A549 treated with dexamethasone at 1 μM for 4 hours (cell line): ENCODE data around the gene C4BPA. TPM values are rescaled to one million over a fixed set of nuclear protein-coding genes. Genes with fewer than 3 reads are reported as not detected.

Experiments used
- total RNA-seq: library from RNA; stranded (reverse); fragments of 200-300 nt; extraction: Qiagen RNA extraction; gene quantifications from 5 replicates; pipeline ENCODE4 v1.2.3, GENCODE V29; 2022

Gene C4BPA
- total RNA-seq, result 0.58 to 0.91 TPM (median 0.67 TPM) in 5 replicates

DNA sequence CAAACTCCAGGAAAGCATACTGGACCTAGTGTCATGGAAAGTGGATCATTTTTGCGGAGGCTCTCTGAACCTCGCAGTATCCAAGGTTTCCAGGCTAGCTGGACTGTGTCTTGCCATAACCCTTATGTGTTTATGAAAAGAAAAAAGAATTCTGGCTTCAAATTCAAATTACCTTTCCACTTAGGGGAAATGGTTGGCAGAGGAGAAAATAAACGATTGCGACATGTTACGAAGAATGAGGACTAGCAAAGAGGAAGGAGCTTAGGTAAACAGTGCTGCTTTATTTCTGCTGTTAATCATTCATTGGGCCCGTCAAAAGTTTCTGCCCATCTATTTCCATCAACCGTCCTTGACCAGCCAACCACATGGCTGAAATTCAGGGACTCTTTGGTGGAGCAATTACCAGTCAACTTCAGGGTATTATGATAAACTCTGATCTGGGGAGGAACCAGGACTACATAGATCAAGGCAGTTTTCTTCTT lies at the start of gene C4BPA:
C4BPA (plus strand) TSS at position 342 of the 482 bp plus-strand sequence. CDS start 8,793 bp downstream, outside the sequence.

DNA sequence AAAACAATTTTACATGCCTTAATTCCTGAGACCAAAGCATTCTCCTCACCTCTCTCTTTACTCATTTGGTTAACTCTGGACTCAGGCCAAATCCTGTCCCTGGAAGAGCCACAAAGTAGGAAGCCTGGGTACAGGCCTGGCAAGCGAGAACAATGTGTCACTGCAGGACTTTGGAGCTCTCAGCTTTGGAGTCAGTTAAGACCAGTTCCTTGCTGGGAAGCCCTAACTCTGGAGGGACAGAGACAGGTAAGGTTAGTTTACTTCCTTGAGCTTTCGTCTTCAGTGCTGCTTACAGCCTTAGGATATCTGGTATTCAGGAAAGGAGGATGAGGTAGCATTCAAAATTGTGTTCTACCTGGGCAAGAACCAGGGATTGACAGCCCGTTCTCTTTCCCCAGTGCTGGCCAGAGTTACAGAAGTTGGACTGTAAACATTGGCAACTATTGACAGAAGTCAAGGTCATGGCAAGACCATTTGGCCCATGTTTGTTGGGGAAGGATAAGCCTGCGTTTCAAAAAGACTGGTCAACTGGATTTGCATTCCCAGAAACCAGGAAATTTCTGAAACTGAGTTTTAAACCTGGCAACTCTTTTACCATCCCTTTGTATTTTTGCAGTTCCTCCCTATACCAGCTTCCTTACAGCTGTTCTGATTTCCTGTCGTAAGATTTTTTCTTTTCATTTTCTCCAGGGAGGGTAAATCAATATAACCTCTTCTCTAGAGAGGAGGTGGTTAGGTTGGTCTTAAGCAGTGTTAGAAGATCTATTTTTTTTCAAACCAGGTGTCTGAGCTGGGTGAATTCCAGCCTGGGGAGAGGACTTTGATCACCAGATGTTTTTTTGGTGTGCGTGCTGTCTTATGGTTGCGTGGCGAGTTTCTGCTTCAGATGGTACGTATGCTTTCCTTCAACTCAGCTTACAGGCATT lies 15.1 kb upstream of the C4BPA start, which contains the start of gene C4BPB:
C4BPB (plus strand) TSS at position 160 of the 926 bp plus-strand sequence; CDS start at position 832, 672 bp downstream.

Other genes starting within 250 kb of the C4BPA start
- not detected in 5 replicates for gene IL20, start 238.6 kb upstream of the C4BPA start, total RNA-seq
- gene IL24, start 206.8 kb upstream of the C4BPA start, total RNA-seq, result 0.25 to 0.50 TPM (median 0.39 TPM) in 5 replicates
- gene FCMR, start 182.3 kb upstream of the C4BPA start, total RNA-seq, result 5.0 to 6.0 TPM (median 5.3 TPM) in 5 replicates
- not detected in 5 replicates for gene PIGR, start 157.8 kb upstream of the C4BPA start, total RNA-seq
- 0.07 to 0.08 TPM in 2 of 5 replicates, not detected in the others for gene FCAMR, start 133.8 kb upstream of the C4BPA start, total RNA-seq
- 3.9 to 6.8 TPM (median 5.9 TPM) in 5 replicates for gene C1orf116, start 71.5 kb upstream of the C4BPA start, total RNA-seq
- gene YOD1, start 53.0 kb upstream of the C4BPA start, total RNA-seq, result 6.9 to 10.4 TPM (median 8.7 TPM) in 5 replicates
- gene PFKFB2, start 51.0 kb upstream of the C4BPA start, total RNA-seq, result 4.6 to 6.7 TPM (median 5.3 TPM) in 5 replicates
- 0.89 to 2.1 TPM (median 1.3 TPM) in 5 replicates for gene C4BPB, start 15.4 kb upstream of the C4BPA start, total RNA-seq
- 74.6 to 111 TPM (median 98.0 TPM) in 5 replicates for gene CD55, start 217.4 kb downstream of the C4BPA start, total RNA-seq